Measurements from ENCODE around the gene MAST4. TPM values are rescaled to one million over a fixed set of nuclear protein-coding genes. Genes with fewer than 3 reads are reported as not detected.

The MAST4 gene
- total and polyA plus RNA-seq, 2 donors = 17.0 to 18.8 TPM

GRCh38 chr5:66969963-66970362 is 373.8 kb downstream of the MAST4 start:
- no peaks in the 10 kb centered on the region for H3K27me3 ChIP-seq (ENCODE audit: control insufficient read depth in 2 of 2, insufficient read depth in 1 of 2, low read length in 1 of 2)
- no peak for DNase-seq (ENCODE audit: low read depth in 6 of 9, low spot score in 9 of 9)
- H3K27ac ChIP-seq (ENCODE audit: low read depth in 1 of 2, low read length in 1 of 2) = no peak overlapping the region
- H3K4me1 ChIP-seq (ENCODE audit: control insufficient read depth in 2 of 2, insufficient read depth in 2 of 2, low read length in 2 of 2) = no peaks in the 10 kb centered on the region
- H3K36me3 ChIP-seq (ENCODE audit: control insufficient read depth in 2 of 2, insufficient read depth in 2 of 2, low read length in 1 of 2) = no peaks in the 10 kb centered on the region
- H3K4me3 ChIP-seq (ENCODE audit: low read length in 2 of 2) = no peak overlapping the region
- 63% methylated on average over 2 of the region's 2 CpGs for WGBS
- H3K9me3 ChIP-seq (ENCODE audit: control insufficient read depth in 2 of 2, insufficient read depth in 1 of 2, low read length in 1 of 2) = no peaks in the 10 kb centered on the region

GRCh38 chr5:66972004-66972403 is 375.8 kb downstream of the MAST4 start:
- DNase-seq (ENCODE audit: low read depth in 6 of 9, low spot score in 9 of 9) = no peak
- no peak overlapping the region for H3K27ac ChIP-seq (ENCODE audit: low read depth in 1 of 2, low read length in 1 of 2)
- over 99% methylated on average over 2 of the region's 2 CpGs for WGBS
- no peaks in the 10 kb centered on the region for H3K4me1 ChIP-seq (ENCODE audit: control insufficient read depth in 2 of 2, insufficient read depth in 2 of 2, low read length in 2 of 2)
- no peaks in the 10 kb centered on the region for H3K36me3 ChIP-seq (ENCODE audit: control insufficient read depth in 2 of 2, insufficient read depth in 2 of 2, low read length in 1 of 2)
- no peak overlapping the region for H3K4me3 ChIP-seq (ENCODE audit: low read length in 2 of 2)
- H3K27me3 ChIP-seq (ENCODE audit: control insufficient read depth in 2 of 2, insufficient read depth in 1 of 2, low read length in 1 of 2) = no peaks in the 10 kb centered on the region
- H3K9me3 ChIP-seq (ENCODE audit: control insufficient read depth in 2 of 2, insufficient read depth in 1 of 2, low read length in 1 of 2) = no peaks in the 10 kb centered on the region

- no peak for DNase-seq (ENCODE audit: low read depth in 6 of 9, low spot score in 9 of 9)
- Histone ChIP-seq H3K9me3 (ENCODE audit: control insufficient read depth in 2 of 2, insufficient read depth in 1 of 2, low read length in 1 of 2) (no peaks in the 10 kb centered on the region), H3K4me3 (ENCODE audit: low read length in 2 of 2) (no peak overlapping the region), H3K36me3 (ENCODE audit: control insufficient read depth in 2 of 2, insufficient read depth in 2 of 2, low read length in 1 of 2) (no peaks in the 10 kb centered on the region), H3K27ac (ENCODE audit: low read depth in 1 of 2, low read length in 1 of 2) (no peak overlapping the region), H3K27me3 (ENCODE audit: control insufficient read depth in 2 of 2, insufficient read depth in 1 of 2, low read length in 1 of 2) (no peaks in the 10 kb centered on the region), H3K4me1 (ENCODE audit: control insufficient read depth in 2 of 2, insufficient read depth in 2 of 2, low read length in 2 of 2) (no peaks in the 10 kb centered on the region)
- WGBS = 87% methylated on average over 6 of the region's 6 CpGs
These were observed 378.1 kb downstream of the MAST4 start for GRCh38 chr5:66974256-66974655.

GRCh38 chr5:66976108-66976507 is 379.9 kb downstream of the MAST4 start:
- Histone ChIP-seq H3K4me1 (ENCODE audit: control insufficient read depth in 2 of 2, insufficient read depth in 2 of 2, low read length in 2 of 2) (no peaks in the 10 kb centered on the region), H3K4me3 (ENCODE audit: low read length in 2 of 2) (no peak overlapping the region), H3K36me3 (ENCODE audit: control insufficient read depth in 2 of 2, insufficient read depth in 2 of 2, low read length in 1 of 2) (no peaks in the 10 kb centered on the region), H3K27me3 (ENCODE audit: control insufficient read depth in 2 of 2, insufficient read depth in 1 of 2, low read length in 1 of 2) (no peaks in the 10 kb centered on the region), H3K9me3 (ENCODE audit: control insufficient read depth in 2 of 2, insufficient read depth in 1 of 2, low read length in 1 of 2) (no peaks in the 10 kb centered on the region), H3K27ac (ENCODE audit: low read depth in 1 of 2, low read length in 1 of 2) (no peak overlapping the region)
- 89% methylated on average over 4 of the region's 4 CpGs for WGBS
- DNase-seq (ENCODE audit: low read depth in 6 of 9, low spot score in 9 of 9) = no peak

- Histone ChIP-seq H3K27me3 (ENCODE audit: control insufficient read depth in 2 of 2, insufficient read depth in 1 of 2, low read length in 1 of 2) (no peaks in the 10 kb centered on the region), H3K27ac (ENCODE audit: low read depth in 1 of 2, low read length in 1 of 2) (no peak overlapping the region), H3K4me1 (ENCODE audit: control insufficient read depth in 2 of 2, insufficient read depth in 2 of 2, low read length in 2 of 2) (no peaks in the 10 kb centered on the region), H3K9me3 (ENCODE audit: control insufficient read depth in 2 of 2, insufficient read depth in 1 of 2, low read length in 1 of 2) (no peaks in the 10 kb centered on the region), H3K36me3 (ENCODE audit: control insufficient read depth in 2 of 2, insufficient read depth in 2 of 2, low read length in 1 of 2) (no peaks in the 10 kb centered on the region), H3K4me3 (ENCODE audit: low read length in 2 of 2) (no peak overlapping the region)
- DNase-seq (ENCODE audit: low read depth in 6 of 9, low spot score in 9 of 9) = no peak
- WGBS = 95% methylated on average over 3 of the region's 3 CpGs
These were observed 383.5 kb downstream of the MAST4 start for GRCh38 chr5:66979738-66980137.

- Histone ChIP-seq H3K36me3 (ENCODE audit: control insufficient read depth in 2 of 2, insufficient read depth in 2 of 2, low read length in 1 of 2) (no peaks in the 10 kb centered on the region), H3K4me1 (ENCODE audit: control insufficient read depth in 2 of 2, insufficient read depth in 2 of 2, low read length in 2 of 2) (peaks cover 3 to 11% of the 10 kb centered on the region in 2 donors), H3K27ac (ENCODE audit: low read depth in 1 of 2, low read length in 1 of 2) (no peak overlapping the region), H3K9me3 (ENCODE audit: control insufficient read depth in 2 of 2, insufficient read depth in 1 of 2, low read length in 1 of 2) (no peaks in the 10 kb centered on the region), H3K27me3 (ENCODE audit: control insufficient read depth in 2 of 2, insufficient read depth in 1 of 2, low read length in 1 of 2) (no peaks in the 10 kb centered on the region), H3K4me3 (ENCODE audit: low read length in 2 of 2) (no peak overlapping the region)
- no peak for DNase-seq (ENCODE audit: low read depth in 6 of 9, low spot score in 9 of 9)
- WGBS = 96% methylated on average over 5 of the region's 5 CpGs
These were observed 385.3 kb downstream of the MAST4 start for GRCh38 chr5:66981266-66982055.

- peaks cover 3 to 14% of the 10 kb centered on the region in 2 donors for H3K4me1 ChIP-seq (ENCODE audit: control insufficient read depth in 2 of 2, insufficient read depth in 2 of 2, low read length in 2 of 2)
- no peaks in the 10 kb centered on the region for H3K36me3 ChIP-seq (ENCODE audit: control insufficient read depth in 2 of 2, insufficient read depth in 2 of 2, low read length in 1 of 2)
- no peaks in the 10 kb centered on the region for H3K27me3 ChIP-seq (ENCODE audit: control insufficient read depth in 2 of 2, insufficient read depth in 1 of 2, low read length in 1 of 2)
- no peak for DNase-seq (ENCODE audit: low read depth in 6 of 9, low spot score in 9 of 9)
- no peak overlapping the region for H3K27ac ChIP-seq (ENCODE audit: low read depth in 1 of 2, low read length in 1 of 2)
- no peaks in the 10 kb centered on the region for H3K9me3 ChIP-seq (ENCODE audit: control insufficient read depth in 2 of 2, insufficient read depth in 1 of 2, low read length in 1 of 2)
- no peak overlapping the region for H3K4me3 ChIP-seq (ENCODE audit: low read length in 2 of 2)
- 96% methylated on average over 4 of the region's 4 CpGs for WGBS
These were observed 385.8 kb downstream of the MAST4 start for GRCh38 chr5:66982056-66982387.

- Histone ChIP-seq H3K9me3 (ENCODE audit: control insufficient read depth in 2 of 2, insufficient read depth in 1 of 2, low read length in 1 of 2) (no peaks in the 10 kb centered on the region), H3K27ac (ENCODE audit: low read depth in 1 of 2, low read length in 1 of 2) (no peak overlapping the region), H3K4me3 (ENCODE audit: low read length in 2 of 2) (no peak overlapping the region), H3K27me3 (ENCODE audit: control insufficient read depth in 2 of 2, insufficient read depth in 1 of 2, low read length in 1 of 2) (no peaks in the 10 kb centered on the region), H3K36me3 (ENCODE audit: control insufficient read depth in 2 of 2, insufficient read depth in 2 of 2, low read length in 1 of 2) (no peaks in the 10 kb centered on the region), H3K4me1 (ENCODE audit: control insufficient read depth in 2 of 2, insufficient read depth in 2 of 2, low read length in 2 of 2) (peaks cover 3 to 14% of the 10 kb centered on the region in 2 donors)
- 94% methylated on average over 5 of the region's 5 CpGs for WGBS
- no peak for DNase-seq (ENCODE audit: low read depth in 6 of 9, low spot score in 9 of 9)
These were observed 386.3 kb downstream of the MAST4 start for GRCh38 chr5:66982470-66982869.

GRCh38 chr5:66985417-66985816 is 389.2 kb downstream of the MAST4 start:
- 78% methylated on average over 3 of the region's 3 CpGs for WGBS
- no peaks in the 10 kb centered on the region for H3K9me3 ChIP-seq (ENCODE audit: control insufficient read depth in 2 of 2, insufficient read depth in 1 of 2, low read length in 1 of 2)
- no peaks in the 10 kb centered on the region for H3K27me3 ChIP-seq (ENCODE audit: control insufficient read depth in 2 of 2, insufficient read depth in 1 of 2, low read length in 1 of 2)
- peaks cover 3 to 18% of the 10 kb centered on the region in 2 donors for H3K4me1 ChIP-seq (ENCODE audit: control insufficient read depth in 2 of 2, insufficient read depth in 2 of 2, low read length in 2 of 2)
- H3K36me3 ChIP-seq (ENCODE audit: control insufficient read depth in 2 of 2, insufficient read depth in 2 of 2, low read length in 1 of 2) = no peaks in the 10 kb centered on the region
- no peak overlapping the region for H3K4me3 ChIP-seq (ENCODE audit: low read length in 2 of 2)
- peak overlapping the region in 1 of 2 donors; percentile 38 for H3K27ac ChIP-seq (ENCODE audit: low read depth in 1 of 2, low read length in 1 of 2)
- no peak for DNase-seq (ENCODE audit: low read depth in 6 of 9, low spot score in 9 of 9)
